GM18870 (cell line): ENCODE measurements around the gene DENND1C.

Experiments used
- ATAC-seq: cut with Tn5 transposase; IDR thresholded peaks from one replicate; pipeline ENCODE4 v1.9.1; 2021; ENCODE audit warnings: moderate library complexity; ENCODE audit not compliant: unreplicated experiment

The DENND1C gene

DNA sequence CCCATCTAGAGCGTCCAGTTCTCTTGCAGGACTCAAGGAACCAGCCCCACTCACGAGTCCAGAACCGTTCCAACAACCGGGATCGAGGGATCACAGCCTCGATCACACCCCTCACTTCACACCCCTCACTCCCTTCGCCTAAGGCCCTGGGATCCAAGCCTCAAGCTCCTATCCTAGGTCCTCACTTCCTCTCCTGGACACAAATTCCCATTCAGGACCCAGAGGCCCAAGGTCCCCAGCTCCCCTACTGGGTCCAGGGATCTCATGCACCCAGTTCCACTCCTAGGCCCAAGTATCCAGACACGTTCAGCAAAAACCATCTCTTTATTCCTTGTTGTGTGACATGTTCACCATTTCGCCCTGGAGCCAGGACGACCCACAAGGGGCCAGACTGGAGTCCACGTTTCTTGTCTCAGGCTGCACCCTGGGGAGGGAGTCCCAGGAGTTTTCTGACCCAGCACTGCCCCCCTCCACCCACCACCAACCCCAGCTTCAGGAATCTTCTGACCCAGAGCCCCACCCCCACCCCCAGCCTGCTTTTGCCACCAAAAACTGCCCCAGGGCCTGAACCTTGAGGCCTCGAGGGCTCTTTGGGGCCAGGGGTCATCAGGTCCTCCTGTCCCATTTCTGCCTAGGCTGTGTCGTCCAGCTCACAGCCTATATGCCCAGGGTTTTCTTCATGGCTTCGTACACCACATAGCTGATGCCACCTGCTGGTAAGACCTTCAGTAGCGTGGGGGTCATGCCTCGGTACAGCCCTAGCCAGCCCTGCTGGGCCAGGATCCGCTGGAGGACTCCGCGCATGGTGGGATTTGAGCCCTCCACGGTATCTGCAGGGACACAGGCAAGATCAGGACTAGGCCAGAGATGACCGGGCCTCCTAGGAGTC lies 55.6 kb downstream of the DENND1C start:
- no peak for ATAC-seq

DNA sequence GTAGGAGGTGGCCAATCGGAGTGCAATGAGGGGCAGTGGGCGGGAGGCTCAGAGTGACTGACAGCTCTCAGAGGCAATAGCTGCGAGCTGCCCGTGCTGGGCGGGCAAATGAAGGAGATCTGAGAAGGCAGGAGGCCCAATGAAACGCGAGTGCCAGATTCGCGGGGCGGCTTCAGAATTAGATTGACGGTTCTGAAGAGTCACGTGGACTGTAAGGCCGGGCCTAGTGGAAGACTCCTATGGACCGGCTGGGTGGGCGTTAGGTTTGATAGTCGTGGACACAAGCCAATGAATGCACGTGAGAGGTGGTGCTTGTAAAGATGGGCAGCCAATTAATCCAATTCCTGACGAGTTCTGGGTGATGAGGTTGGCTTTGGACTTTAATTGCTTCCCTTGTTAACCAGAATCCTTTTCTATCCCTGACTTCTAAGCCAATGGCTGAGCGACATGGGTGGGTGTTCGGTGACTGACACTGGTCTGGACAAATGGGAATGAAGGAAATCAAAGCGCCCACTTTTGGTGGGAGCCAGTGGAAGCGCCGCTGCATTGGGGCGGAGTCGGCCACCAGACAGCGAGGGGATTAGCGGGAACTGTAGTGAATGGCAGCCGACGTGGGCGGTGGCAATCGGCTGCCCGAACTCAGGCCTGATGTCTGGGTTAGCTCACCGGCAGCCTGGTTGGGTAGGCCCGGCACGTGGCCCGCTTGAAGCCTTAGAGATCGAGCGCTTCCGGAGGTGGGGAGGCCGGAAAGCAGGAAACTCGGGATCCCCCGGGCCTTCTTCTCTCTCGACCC lies 56.5 kb downstream of the DENND1C start:
- peak; percentile 86 for ATAC-seq

DNA sequence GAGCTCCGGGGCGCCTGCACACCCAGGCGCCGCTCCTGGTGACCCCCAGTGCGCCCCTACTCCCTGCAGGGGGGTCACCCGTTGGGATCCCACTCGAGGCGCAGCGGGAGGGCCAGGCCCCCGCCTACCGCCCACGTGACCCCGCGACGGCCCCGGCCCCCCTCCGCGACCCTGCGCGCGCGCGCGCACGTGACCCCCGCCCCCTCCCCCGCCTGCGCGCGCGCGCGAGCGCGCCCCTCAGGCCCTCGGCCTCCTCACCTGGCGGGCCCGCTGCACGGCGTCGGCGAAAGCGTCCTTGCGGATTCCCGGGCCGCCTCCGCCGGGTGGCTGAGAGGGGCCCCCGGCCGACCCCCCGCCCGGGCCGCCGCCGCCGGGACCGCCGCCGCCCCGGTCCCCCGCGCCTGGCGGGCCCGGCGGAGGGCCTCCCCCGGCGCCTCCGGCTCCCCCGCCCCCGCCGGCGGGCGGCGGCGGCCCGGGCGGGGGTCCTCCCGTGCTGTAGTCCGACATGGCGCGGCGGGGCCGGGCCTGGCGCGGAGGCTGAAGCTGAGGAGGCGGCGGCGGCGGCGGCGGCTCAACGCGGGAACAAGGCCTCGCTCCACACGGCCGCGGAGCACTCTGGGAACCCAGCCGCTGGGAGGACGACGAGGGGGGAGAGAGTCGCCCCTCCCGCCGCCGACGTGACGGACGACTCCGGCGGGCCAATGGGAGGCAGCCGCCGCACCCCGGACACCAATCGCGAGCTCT lies 57.2 kb downstream of the DENND1C start, which contains the start of gene KHSRP:
TSS of gene KHSRP (minus strand) at position 617 of the 744 bp plus-strand sequence. CDS start at position 507, 110 bp downstream.
- no peak for ATAC-seq

- no peak for ATAC-seq
Measured at GRCh38 chr19:6423499-6424194, 57.9 kb downstream of the DENND1C start.

DNA sequence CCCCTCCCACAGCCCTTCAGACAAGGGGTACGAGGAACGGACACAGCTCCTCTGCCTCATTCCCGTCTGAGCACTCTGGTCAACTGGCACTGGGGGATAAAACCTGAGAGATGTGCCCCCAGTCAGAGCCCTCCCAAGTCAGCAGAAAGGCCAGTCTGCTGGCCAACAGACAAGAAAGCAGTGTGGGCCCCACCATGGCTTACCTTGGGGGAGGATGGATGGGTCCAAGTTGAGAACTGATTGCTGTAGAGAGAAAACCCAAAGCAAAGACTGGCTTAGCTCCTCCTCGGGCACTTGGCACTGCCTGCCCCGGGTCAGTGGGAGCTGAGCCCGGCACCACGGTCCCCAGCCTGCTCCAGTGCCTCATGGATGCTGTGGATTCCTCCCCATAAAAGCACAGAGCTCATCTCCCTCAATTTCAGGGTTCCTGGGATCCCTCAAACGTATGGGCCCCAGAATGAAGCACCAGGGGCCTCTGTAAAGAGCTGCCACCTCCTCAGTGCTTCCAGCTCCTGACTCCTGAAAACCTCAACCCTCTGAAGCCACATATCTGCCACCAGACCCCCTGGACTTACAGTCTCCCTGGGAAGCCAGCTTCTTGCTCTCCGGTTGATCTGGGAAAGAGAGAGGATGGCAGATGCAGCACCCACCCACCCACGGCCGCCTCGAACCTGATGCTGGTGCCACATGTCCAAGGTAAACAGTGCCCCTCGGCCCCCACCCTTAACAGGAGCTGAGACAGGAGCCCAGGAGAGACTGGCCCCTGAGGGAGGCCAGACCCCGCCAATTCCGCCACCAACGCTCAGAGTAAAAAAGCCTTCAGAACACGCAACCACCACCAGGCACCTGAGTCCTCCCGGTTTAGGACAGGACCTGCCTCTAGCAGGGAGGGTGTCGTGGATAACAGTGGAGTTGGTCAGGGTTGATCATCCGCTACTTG lies 60.2 kb downstream of the DENND1C start:
- no peak for ATAC-seq

DNA sequence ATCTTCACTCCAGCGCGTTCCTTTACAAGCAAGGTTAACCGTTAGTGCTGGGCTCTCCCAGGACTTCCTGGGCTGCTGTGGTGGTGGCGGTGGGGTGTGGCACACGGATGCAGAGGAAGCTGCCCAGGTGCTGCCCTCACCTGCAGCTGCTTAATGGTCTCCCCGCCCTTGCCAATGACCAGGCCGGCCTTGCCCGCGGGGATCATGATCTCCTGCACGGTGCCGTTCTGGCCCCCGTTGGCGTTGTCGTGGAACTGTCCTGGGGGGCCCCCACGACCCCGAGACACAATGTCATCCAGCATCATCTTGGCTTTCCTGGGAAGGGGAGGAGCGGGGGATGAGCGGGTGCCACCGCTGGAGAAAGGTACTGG lies 63.0 kb downstream of the DENND1C start:
- no peak for ATAC-seq

DNA sequence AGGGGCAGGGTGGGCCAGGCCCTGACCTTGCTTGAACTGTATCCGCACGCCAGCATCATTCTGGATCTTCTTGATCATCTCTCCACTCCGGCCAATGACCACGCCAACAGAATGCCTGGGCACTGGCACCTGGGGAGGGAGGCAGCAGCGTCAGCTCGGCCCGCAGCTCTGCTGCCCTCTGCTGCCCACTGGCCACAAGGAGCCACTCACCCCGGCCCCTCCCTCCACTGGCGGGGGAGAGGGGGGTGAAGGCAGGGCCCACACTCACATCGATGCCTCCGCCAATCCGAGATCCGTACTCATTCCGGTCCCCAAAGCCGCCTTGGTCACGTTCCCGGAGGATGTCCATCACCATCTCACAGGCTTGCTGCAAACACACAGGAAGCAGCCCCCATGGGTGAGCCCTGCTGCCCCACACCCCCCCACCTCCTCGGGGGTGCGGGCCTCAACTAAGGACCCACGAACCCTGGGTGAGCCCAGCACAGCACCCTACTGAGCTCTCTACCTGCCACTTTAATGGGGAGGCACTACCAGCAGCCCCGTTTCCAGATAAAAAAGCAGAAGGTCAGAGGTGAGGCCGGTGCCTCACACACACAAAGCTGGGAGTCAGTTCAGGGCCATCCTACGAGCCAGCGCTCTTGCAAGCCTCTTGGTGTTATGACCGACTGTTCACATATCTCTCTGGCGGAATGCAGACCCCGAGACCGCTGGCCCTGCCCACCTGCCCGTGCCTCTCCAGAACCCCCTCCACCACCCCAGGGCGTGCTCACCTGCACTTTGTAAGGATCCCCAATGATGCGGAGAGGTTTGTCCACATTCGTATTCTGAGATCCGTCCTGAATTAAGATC lies 63.6 kb downstream of the DENND1C start:
- ATAC-seq, result no peak
